GM18951 (cell line): ENCODE results near the gene AATK.

Experiments
- POLR2A ChIP-seq: IDR thresholded peaks from 4 replicates; pipeline ENCODE4 v1.6.1; 2011; ENCODE audit warnings: mild to moderate bottlenecking; ENCODE audit not compliant: insufficient read length, insufficient read depth; ENCODE audit errors: extremely low read depth
- in situ Hi-C: fragments of 300-500 bp; cut with MboI; formaldehyde crosslinking; loops from one replicate; pipeline ENCODE4 v1.12.0; 2022; ENCODE audit warnings: low sequenced_read_pairs, mixed read lengths, inconsistent platforms; ENCODE audit not compliant: unreplicated experiment

The AATK gene, protein sequence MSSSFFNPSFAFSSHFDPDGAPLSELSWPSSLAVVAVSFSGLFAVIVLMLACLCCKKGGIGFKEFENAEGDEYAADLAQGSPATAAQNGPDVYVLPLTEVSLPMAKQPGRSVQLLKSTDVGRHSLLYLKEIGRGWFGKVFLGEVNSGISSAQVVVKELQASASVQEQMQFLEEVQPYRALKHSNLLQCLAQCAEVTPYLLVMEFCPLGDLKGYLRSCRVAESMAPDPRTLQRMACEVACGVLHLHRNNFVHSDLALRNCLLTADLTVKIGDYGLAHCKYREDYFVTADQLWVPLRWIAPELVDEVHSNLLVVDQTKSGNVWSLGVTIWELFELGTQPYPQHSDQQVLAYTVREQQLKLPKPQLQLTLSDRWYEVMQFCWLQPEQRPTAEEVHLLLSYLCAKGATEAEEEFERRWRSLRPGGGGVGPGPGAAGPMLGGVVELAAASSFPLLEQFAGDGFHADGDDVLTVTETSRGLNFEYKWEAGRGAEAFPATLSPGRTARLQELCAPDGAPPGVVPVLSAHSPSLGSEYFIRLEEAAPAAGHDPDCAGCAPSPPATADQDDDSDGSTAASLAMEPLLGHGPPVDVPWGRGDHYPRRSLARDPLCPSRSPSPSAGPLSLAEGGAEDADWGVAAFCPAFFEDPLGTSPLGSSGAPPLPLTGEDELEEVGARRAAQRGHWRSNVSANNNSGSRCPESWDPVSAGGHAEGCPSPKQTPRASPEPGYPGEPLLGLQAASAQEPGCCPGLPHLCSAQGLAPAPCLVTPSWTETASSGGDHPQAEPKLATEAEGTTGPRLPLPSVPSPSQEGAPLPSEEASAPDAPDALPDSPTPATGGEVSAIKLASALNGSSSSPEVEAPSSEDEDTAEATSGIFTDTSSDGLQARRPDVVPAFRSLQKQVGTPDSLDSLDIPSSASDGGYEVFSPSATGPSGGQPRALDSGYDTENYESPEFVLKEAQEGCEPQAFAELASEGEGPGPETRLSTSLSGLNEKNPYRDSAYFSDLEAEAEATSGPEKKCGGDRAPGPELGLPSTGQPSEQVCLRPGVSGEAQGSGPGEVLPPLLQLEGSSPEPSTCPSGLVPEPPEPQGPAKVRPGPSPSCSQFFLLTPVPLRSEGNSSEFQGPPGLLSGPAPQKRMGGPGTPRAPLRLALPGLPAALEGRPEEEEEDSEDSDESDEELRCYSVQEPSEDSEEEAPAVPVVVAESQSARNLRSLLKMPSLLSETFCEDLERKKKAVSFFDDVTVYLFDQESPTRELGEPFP (N-terminal part only)

DNA sequence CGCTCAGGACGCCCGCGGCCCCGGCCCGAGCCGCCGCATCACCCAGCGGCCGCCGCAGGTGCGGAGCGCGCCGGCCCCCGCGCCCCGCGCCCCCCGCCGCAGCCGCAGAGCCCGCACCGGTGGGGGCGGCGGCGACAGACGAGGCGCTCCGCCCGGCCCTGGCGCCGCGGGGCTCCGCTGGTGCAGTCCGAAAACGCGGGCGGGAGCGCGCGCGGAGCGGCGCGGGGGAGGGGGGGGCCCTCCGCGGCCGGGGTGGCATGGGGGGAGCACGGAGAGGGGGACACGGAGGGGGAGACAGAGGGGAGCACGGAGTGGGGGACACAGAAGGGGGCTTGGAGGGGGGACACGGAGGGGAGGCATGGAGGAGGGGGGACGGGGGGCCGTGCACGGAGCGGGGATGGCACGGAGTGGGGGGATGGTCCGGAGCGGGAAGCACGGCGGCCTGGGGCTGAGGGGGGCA is at the start of gene AATK:
Gene AATK (minus strand): TSS at position 189 of the 460 bp plus-strand sequence. CDS start 229 bp downstream, outside the sequence.
- in situ Hi-C loops, result no loop called here
- TF ChIP-seq POLR2A, result no peak

DNA sequence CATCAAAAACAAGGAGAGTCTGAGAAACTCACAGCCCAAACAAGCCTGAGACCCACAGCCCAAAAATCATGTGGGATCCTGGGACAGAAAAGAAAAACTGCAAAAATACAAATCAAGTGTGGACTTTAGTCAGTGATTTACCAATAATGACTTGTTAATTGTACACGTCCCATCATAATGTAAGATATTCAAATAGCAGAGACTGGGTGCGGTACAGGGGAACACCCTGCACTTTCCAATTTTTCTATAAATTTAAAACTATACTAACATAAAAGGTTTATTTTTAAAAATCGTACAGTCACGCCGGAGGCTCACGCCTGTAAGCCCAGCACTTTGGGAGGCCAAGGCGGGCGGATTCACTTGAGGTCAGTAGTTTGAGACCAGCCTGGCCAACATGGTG is 48.0 kb upstream of the AATK start:
- in situ Hi-C loops, result no loop called here
- TF ChIP-seq POLR2A, result no peak

- TF ChIP-seq POLR2A, result no peak
- in situ Hi-C loops, result no loop called here
These were observed 46.3 kb upstream of the AATK start for GRCh38 chr17:81212365-81212764.

GRCh38 chr17:81210868-81211267 is 44.8 kb upstream of the AATK start:
- TF ChIP-seq POLR2A, result no peak
- in situ Hi-C loops, result no loop called here

DNA sequence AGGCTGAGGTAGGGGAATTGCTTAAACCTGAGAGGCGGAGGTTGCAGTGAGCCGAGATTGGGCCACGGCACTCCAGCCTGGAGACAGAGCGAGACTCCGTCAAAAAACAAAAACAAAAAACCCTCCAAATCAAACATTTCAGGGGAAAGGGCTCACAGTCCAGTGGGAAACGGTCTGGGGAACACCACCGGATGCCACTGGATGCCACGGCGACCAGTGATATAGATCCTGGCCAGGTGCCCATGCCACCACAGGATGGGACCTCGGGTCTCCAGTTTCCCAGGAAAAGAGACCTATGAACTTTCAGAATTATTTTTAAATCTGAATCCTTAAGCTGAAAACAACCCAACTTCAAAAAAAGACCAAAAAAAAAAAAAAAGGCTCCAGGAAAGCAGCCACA is 44.4 kb upstream of the AATK start:
- TF ChIP-seq POLR2A, result no peak
- in situ Hi-C loops, result no loop called here

DNA sequence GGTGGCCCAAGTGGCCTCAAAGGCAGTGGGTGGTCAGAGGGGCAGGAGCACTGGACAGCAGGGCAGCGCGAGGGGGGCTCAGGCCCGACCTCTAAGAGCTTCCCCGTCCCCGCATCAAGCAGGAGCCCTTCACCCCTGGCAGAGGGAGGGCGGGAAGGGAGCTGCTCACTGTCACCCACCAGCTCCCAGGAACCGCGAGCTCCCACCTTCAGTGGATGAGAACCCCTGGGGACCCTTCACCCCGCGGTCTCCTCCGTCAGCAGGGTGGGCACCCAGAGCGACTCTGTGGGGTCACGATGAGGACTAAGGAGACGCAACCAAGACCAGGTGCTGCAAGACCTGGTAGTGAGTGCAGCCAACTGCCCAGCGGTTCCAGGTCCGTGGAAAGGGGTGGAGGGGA is 43.1 kb upstream of the AATK start:
- in situ Hi-C loops, result no loop called here
- TF ChIP-seq POLR2A, result no peak

DNA sequence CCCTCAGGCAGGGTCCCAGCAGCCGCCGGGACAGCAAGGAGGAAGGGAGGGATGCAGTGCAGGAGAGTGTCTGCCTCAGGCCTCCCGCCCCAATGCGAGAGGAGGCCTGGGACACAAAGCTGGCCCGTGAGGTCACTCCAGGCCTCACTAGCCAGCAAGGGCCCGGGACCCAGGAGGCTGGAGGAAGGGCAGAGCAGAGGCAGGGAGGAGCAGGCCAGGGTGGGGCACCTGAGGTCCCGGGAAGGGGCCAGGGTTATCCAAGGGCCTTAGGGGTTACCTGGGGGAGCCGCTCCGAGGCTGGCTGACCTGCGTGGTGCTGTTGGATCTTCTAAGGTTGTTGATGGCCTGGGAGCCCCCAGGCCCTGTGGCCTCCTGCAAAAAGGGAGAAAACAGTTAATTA is 42.6 kb upstream of the AATK start:
- in situ Hi-C loops, result no loop called here
- no peak for TF ChIP-seq POLR2A

- in situ Hi-C loops, result no loop called here
These were observed 41.9 kb upstream of the AATK start for GRCh38 chr17:81207610-81208581.

GRCh38 chr17:81206657-81207056 is 40.6 kb upstream of the AATK start:
- in situ Hi-C loops, result no loop called here
- no peak for TF ChIP-seq POLR2A

More at GRCh38 chr17:81207610-81208581, 41.9 kb upstream of the AATK start:
- TF ChIP-seq POLR2A, result no peak

DNA sequence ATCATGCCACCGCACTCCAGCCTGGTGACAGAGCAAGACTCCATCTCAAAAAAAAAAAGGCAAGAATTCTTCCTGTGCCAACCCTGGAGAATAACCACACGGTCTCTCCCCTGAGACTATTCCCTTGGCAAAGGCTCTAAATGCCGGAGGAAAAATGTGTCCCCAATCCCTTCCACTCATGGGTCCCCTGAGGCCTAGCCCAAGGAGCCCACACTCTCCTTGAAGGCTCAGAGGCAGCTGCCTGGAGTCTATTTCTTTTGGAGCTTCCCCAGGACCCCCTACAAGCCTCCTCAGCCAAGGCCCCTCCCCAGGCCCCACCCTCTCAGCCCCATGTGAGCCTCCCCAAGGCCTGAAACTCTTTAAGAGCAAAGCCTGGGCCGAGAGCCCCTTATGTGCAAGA is 40.1 kb upstream of the AATK start:
- in situ Hi-C loops, result no loop called here
- no peak for TF ChIP-seq POLR2A

DNA sequence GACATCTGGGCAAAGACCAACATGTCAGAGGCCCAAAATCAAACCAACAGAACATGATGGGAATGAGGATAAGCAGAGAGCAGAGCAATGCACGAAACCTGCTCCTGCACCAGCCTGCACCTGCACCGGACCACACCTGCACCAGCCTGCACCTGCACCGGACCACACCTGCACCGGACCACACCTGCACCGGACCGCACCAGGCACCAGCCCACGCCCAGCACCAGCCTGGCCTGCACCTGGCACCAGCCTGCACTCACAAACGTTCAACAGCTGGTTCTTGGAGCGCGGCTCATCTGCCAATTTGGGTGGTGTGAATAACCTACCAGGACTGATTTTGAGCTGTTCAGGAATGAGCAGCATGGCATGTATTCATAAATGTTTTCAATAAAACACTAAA is 38.6 kb upstream of the AATK start:
- in situ Hi-C loops, result no loop called here
- no peak for TF ChIP-seq POLR2A

DNA sequence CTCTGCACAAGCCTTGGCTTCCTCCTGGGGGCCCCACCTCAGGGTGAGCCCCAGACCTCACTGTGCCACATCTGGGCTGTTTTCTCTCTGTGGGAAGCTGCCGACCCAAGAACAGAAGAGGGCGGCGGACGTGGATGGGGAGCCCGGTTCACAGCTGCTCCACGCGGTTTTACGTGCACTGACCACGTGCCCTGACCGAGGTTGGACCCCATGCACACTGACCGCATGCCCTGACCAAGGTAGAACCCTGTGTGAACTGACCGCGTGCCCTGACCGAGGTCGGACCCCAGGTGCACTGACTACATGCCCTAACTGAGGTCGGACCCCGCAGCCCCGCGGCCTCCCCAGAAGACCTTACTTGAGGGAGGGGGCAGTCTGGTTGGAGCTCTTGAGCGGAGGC is 37.1 kb upstream of the AATK start:
- no peak for TF ChIP-seq POLR2A
- in situ Hi-C loops, result no loop called here

DNA sequence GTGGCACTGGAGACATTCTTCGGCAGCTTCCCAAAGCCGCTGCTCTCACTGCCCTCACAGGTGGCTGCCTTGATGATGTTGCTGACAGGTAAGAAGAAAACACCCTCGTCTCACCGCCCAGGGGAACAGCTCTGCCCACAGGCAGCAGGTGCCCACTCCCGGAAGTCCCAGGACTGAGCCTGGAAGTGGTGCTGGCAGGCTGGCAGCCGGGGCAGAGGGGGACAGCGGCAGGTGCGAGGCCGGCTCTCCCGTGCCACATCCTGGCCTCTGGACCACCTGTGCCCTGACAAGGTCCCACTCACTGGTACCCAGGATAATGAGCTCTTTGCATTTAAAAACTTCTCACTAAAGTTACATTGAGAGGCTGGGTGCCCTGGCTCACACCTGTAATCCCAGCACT is 36.3 kb upstream of the AATK start:
- TF ChIP-seq POLR2A, result no peak
- in situ Hi-C loops, result no loop called here
